ENCODE results near the gene NDUFV3.

Gene NDUFV3

DNA sequence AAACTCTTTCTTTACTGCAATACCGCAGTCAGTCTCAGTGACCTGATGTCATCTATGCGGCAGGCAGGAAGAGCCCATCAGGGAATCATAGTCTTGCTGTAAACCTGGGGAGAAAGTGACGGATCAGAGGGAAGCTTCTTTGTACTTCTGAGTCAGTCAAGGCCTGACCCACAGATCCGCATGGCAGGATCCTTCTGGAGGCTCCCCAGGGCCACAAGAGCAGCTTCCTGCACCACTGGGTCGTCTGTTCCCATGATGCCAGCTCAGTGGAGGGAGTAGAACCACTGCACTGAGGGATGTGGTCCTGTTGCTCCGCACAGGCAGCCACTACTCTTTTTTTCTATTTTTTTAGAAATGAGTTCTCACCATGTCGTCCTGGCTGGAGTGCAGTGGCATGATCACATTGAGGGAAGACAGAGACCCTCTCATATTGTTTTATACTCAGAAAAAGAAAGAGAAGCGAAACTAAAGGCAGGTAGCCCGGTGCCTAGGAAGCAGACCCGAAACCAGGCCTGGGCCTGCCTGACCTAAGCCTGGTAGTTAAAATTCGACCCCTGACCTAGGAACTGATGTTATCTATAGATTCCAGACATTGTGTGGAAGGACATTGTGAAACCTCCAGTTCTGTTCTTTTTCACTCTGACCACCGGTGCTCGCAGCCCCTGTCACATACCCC is 38.6 kb downstream of the NDUFV3 start:
- no peak for TF ChIP-seq TAF1 (IDR thresholded peaks at IDR 0.05; ENCODE audit: low read depth)
- no peak for TF ChIP-seq EP300 (IDR thresholded peaks at IDR 0.05; ENCODE audit: borderline replicate concordance)
- no peak for TF ChIP-seq TEAD4 (IDR thresholded peaks at IDR 0.05)
- no peak for TF ChIP-seq TCF12 (IDR thresholded peaks at IDR 0.05; ENCODE audit: low read depth)
- TF ChIP-seq NFIC (IDR thresholded peaks at IDR 0.05) = no peak
- TF ChIP-seq ZBTB7A (IDR thresholded peaks at IDR 0.05; ENCODE audit: low read depth) = no peak

DNA sequence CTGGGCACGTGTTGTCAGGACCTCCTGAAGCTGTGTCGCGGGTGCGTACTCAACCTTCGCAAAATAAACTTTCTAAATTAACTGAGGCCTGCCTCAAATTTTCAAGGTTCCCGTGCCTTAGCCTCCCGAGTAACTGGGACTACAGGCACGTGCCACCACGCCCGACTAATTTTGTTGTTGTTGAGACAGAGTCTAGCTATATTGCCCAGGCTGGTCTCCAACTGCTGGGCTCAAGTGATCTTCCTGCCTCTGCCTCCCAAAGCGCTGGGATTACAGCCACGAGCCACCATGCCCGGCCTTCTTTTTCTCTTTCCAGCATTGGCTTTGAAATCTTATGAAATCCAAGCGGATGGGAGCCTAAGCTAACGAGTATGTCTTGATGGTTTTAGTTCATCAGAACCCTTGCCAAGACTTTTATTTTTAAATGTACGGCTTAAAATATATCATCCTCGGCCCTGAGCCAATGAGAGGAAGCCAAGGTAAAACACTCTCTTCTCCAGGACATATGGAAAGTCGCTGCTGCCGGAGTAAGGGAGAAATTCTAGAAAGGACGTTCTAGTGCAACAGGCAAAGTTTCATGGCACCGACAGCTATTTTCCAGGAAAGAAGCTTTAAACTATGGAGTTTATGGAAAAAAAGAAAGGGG is 45.0 kb downstream of the NDUFV3 start:
- no peak for TF ChIP-seq FOXM1 (IDR thresholded peaks at IDR 0.05; ENCODE audit: borderline replicate concordance, low read depth)

DNA sequence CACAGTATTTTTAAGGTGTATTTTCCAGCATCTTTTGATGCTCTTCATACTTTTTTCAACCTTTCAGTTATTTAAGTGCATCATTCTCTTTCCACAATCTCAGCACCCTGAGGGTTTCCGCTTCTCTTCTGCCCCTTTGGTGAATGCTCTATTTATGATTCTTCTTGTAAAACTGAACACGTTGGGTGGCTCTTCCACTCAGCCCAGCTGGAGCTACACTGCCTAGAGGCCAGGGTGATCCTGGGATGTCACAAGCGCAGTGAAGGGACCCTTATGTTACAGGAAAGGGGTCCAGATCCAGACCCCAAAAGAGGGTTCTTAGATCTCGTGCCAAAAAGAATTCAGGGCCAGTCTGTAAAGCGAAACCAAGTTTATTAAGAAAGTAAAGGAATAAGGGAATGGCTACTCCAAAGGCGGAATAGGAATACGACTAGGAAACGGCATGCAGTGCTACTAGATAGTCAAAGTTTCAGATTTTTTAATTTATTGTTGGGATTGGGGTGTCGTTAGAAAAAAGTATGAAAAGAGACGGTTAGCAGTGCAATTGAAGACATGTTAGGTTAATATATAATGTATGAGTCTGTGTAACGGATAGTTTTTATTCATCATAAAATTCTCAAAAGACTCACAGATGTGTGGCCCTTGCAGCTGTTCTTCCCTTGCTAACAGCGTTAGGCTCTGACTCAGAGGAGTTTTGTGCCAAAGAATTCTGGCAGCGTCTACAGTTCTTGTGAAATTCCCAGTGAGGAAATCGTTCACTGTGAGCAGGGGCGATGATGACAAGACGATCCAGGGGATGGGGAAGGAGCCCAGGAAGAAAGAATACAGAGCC is 46.7 kb downstream of the NDUFV3 start:
- TF ChIP-seq EP300 (IDR thresholded peaks at IDR 0.05; ENCODE audit: borderline replicate concordance) (no peak), NFIC (IDR thresholded peaks at IDR 0.05) (peak; percentile 65), TEAD4 (IDR thresholded peaks at IDR 0.05) (peak; percentile 46), RAD21 (IDR thresholded peaks at IDR 0.05; ENCODE audit: low read depth) (no peak), CREB1 (IDR thresholded peaks at IDR 0.05; ENCODE audit: low read depth) (no peak), CEBPB (IDR thresholded peaks at IDR 0.05) (peak; percentile 85)
- TF ChIP-seq, protein P1, sequence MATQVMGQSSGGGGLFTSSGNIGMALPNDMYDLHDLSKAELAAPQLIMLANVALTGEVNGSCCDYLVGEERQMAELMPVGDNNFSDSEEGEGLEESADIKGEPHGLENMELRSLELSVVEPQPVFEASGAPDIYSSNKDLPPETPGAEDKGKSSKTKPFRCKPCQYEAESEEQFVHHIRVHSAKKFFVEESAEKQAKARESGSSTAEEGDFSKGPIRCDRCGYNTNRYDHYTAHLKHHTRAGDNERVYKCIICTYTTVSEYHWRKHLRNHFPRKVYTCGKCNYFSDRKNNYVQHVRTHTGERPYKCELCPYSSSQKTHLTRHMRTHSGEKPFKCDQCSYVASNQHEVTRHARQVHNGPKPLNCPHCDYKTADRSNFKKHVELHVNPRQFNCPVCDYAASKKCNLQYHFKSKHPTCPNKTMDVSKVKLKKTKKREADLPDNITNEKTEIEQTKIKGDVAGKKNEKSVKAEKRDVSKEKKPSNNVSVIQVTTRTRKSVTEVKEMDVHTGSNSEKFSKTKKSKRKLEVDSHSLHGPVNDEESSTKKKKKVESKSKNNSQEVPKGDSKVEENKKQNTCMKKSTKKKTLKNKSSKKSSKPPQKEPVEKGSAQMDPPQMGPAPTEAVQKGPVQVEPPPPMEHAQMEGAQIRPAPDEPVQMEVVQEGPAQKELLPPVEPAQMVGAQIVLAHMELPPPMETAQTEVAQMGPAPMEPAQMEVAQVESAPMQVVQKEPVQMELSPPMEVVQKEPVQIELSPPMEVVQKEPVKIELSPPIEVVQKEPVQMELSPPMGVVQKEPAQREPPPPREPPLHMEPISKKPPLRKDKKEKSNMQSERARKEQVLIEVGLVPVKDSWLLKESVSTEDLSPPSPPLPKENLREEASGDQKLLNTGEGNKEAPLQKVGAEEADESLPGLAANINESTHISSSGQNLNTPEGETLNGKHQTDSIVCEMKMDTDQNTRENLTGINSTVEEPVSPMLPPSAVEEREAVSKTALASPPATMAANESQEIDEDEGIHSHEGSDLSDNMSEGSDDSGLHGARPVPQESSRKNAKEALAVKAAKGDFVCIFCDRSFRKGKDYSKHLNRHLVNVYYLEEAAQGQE (IDR thresholded peaks at IDR 0.05; ENCODE audit: low read depth) = no peak

DNA sequence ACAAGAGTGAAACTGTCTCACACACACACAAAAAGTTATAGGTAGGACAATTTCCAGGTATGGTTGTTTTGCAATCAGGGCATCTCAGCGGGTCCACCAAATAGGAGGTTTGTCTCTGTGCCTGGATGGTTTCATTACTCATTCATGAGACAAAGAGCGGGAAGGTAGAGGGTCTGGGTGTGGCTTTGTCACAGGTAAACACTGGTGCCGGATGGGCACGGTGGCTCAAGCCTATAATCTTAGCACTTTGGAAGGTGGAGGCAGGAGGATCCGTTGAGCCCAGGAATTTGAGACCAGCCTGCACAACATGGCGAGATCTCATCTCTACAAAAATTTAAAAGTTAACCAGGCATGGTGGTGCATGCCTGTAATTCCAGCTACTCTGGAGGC is 48.6 kb downstream of the NDUFV3 start:
- TF ChIP-seq, protein P2, sequence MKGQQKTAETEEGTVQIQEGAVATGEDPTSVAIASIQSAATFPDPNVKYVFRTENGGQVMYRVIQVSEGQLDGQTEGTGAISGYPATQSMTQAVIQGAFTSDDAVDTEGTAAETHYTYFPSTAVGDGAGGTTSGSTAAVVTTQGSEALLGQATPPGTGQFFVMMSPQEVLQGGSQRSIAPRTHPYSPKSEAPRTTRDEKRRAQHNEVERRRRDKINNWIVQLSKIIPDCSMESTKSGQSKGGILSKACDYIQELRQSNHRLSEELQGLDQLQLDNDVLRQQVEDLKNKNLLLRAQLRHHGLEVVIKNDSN (IDR thresholded peaks at IDR 0.05) = no peak
- peak; percentile 39; the same call in 1 of the 2 replicates for TF ChIP-seq CEBPB (IDR thresholded peaks at IDR 0.05)

DNA sequence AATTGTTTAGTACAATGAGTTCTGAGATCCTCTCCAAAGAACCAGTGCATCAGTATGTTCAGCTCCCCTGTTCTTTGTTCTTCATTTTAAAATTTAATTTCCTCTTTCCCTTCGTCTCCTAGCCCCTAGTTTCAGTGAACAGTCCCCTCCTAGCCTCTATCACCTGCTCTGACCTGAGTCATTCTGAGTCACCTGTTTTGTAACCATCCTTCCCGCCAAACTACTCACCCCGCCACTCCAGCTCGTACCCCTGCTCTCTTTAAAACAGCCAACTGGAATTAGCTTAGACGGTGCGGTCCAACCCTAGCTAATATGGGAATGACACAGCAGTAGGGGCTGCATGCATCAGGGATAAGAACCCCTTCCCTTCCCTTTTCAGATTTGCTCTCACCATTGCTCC is 49.1 kb downstream of the NDUFV3 start:
- TF ChIP-seq, protein P2 (IDR thresholded peaks at IDR 0.05) = no peak
- TF ChIP-seq TCF12 (IDR thresholded peaks at IDR 0.05; ENCODE audit: low read depth) (no peak), EGR1 (IDR thresholded peaks at IDR 0.05) (no peak), YY1 (IDR thresholded peaks at IDR 0.05; ENCODE audit: low read depth) (no peak), EP300 (IDR thresholded peaks at IDR 0.05; ENCODE audit: borderline replicate concordance) (no peak), TEAD4 (IDR thresholded peaks at IDR 0.05) (no peak), ZBTB7A (IDR thresholded peaks at IDR 0.05; ENCODE audit: low read depth) (no peak), FOXM1 (IDR thresholded peaks at IDR 0.05; ENCODE audit: borderline replicate concordance, low read depth) (no peak), TAF1 (IDR thresholded peaks at IDR 0.05; ENCODE audit: low read depth) (no peak), CREB1 (IDR thresholded peaks at IDR 0.05; ENCODE audit: low read depth) (no peak), NFIC (IDR thresholded peaks at IDR 0.05) (no peak)
- TF ChIP-seq, protein P3, sequence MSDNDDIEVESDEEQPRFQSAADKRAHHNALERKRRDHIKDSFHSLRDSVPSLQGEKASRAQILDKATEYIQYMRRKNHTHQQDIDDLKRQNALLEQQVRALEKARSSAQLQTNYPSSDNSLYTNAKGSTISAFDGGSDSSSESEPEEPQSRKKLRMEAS (IDR thresholded peaks at IDR 0.05) = no peak

DNA sequence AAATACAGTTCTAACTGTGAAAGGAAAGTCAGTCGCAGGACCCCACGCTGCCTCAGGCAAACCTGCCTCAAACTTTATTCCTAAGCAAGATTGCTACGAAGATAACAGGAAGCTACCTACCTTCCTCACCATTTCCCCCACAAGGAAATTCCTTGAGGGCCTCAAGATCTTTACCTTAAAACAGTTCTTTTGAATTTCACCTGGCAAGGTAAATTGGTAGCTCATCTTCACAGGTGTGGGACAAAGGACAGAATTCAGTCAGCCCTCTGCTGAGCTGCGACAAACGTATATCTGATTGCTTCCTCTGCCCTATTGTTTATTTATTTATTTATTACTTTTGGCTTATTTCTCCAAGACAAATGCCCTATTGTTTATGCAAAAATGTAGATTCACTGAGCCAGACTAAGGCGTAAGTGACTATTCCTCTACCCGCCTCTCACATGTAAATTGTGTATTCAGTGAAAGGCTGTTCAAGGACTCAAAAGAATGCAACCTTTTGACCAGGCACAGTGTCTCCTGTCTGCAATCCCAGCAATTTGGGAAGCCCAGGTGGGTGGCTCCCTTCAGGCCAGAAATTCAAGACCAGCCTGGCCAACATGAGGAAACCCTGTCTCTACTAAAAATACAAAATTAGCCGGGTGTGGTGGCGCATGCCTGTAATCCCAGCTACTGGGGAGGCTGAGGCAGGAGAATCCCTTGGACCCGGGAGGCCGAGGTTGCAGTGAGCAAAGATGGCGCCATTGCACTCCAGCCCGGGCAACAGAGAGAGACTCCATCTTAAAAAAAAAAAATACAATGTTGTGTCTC is 63.9 kb downstream of the NDUFV3 start:
- no peak for TF ChIP-seq ZBTB7A (IDR thresholded peaks at IDR 0.05; ENCODE audit: low read depth)
- 0 out of 2 replicates have a peak, but pooled peaks have one; percentile 10 for TF ChIP-seq TAF1 (IDR thresholded peaks at IDR 0.05; ENCODE audit: low read depth)
- no peak for TF ChIP-seq NFIC (IDR thresholded peaks at IDR 0.05)

DNA sequence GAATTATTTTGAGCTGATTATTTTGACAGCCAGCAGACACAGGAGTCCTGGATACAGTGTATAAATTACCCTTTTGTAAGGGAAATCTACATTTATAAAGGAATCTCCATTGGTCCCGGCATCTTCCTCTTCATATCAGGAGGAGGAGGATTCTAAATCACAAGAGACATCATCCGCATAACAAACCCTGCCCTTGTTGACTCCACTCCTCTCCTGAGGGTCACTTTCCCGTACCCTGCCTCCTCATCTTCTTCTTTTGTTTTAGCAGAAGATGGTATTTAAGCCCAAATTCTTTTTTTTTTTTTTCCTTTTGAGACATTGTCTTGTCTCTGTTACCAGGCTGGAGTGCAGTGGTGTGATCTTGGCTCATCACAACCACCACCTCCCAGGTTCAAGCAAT is 66.6 kb downstream of the NDUFV3 start:
- TF ChIP-seq, protein P3 (IDR thresholded peaks at IDR 0.05) = no peak
- TF ChIP-seq TCF12 (IDR thresholded peaks at IDR 0.05; ENCODE audit: low read depth) (no peak), YY1 (IDR thresholded peaks at IDR 0.05; ENCODE audit: low read depth) (no peak), ZBTB7A (IDR thresholded peaks at IDR 0.05; ENCODE audit: low read depth) (no peak), EGR1 (IDR thresholded peaks at IDR 0.05) (no peak), CREB1 (IDR thresholded peaks at IDR 0.05; ENCODE audit: low read depth) (no peak), FOXM1 (IDR thresholded peaks at IDR 0.05; ENCODE audit: borderline replicate concordance, low read depth) (no peak), NFIC (IDR thresholded peaks at IDR 0.05) (no peak), TAF1 (IDR thresholded peaks at IDR 0.05; ENCODE audit: low read depth) (no peak), TEAD4 (IDR thresholded peaks at IDR 0.05) (no peak)
- TF ChIP-seq, protein P2 (IDR thresholded peaks at IDR 0.05) = no peak
